KMS-11 (cell line): ENCODE results near the gene TDO2.

ENCODE experiments used
- H2AFZ ChIP-seq: fragments of 200-600 bp; sonication (generic); 2 replicates; pipeline ENCODE4 v1.6.1; 2016; ENCODE audit warnings: antibody characterized with exemption, mixed run types, low read depth
- H3K27ac ChIP-seq: fragments of 200-600 bp; sonication (generic); 2 replicates; pipeline ENCODE4 v1.6.1; 2016; ENCODE audit warnings: mild to moderate bottlenecking, mixed run types
- H3K27me3 ChIP-seq: fragments of 200-600 bp; sonication (generic); 2 replicates; pipeline ENCODE4 v1.6.1; 2017; ENCODE audit warnings: mild to moderate bottlenecking, low read depth, mixed run types, moderate library complexity; ENCODE audit not compliant: insufficient read depth
- H3K36me3 ChIP-seq: fragments of 200-600 bp; sonication (generic); 2 replicates; pipeline ENCODE4 v1.6.1; 2017; ENCODE audit warnings: mild to moderate bottlenecking, mixed run types; ENCODE audit not compliant: insufficient read depth
- H3K4me1 ChIP-seq: fragments of 200-600 bp; sonication (generic); 2 replicates; pipeline ENCODE4 v1.6.1; 2016; ENCODE audit warnings: mild to moderate bottlenecking, low read depth, mixed run types; ENCODE audit not compliant: poor library complexity, severe bottlenecking
- H3K4me2 ChIP-seq: fragments of 200-600 bp; sonication (generic); 2 replicates; pipeline ENCODE4 v1.7.0; 2016; ENCODE audit warnings: mild to moderate bottlenecking, mixed run types
- H3K4me3 ChIP-seq: fragments of 200-600 bp; sonication (generic); IDR thresholded peaks from 2 replicates; pipeline ENCODE4 v1.6.1; 2017; ENCODE audit warnings: low read depth, low read length, mixed read lengths; ENCODE audit not compliant: insufficient read depth
- H3K79me2 ChIP-seq: fragments of 200-600 bp; sonication (generic); 2 replicates; pipeline ENCODE4 v1.6.1; 2016; ENCODE audit warnings: low read depth, mixed run types; ENCODE audit not compliant: insufficient read depth
- H3K9ac ChIP-seq: fragments of 200-600 bp; sonication (generic); 2 replicates; pipeline ENCODE4 v1.6.1; 2016; ENCODE audit warnings: mild to moderate bottlenecking, mixed run types
- H4K20me1 ChIP-seq: fragments of 200-600 bp; sonication (generic); 2 replicates; pipeline ENCODE4 v1.6.1; 2016; ENCODE audit warnings: mild to moderate bottlenecking, mixed run types; ENCODE audit not compliant: insufficient read depth
- CTCF ChIP-seq: fragments of 200-600 bp; sonication (generic); conservative IDR thresholded peaks from 2 replicates; pipeline ENCODE4 v1.6.1; 2017; ENCODE audit warnings: low read depth, mild to moderate bottlenecking, antibody characterized with exemption, low read length, moderate library complexity, mixed read lengths

The TDO2 gene

GRCh38 chr4:155966171-155966570 is 62.7 kb downstream of the TDO2 start:
- no peak overlapping the region for H3K9ac ChIP-seq
- H3K4me3 ChIP-seq, result no peak overlapping the region
- H3K4me1 ChIP-seq, result no peaks in the 10 kb centered on the region
- no peak overlapping the region for H3K4me2 ChIP-seq
- no peak overlapping the region for H2AFZ ChIP-seq
- no peak for TF ChIP-seq CTCF
- H3K27ac ChIP-seq, result no peak overlapping the region
- H3K79me2 ChIP-seq, result no peaks in the 10 kb centered on the region
- no peaks in the 10 kb centered on the region for H3K36me3 ChIP-seq
- no peaks in the 10 kb centered on the region for H3K27me3 ChIP-seq
- H4K20me1 ChIP-seq, result no peaks in the 10 kb centered on the region

DNA sequence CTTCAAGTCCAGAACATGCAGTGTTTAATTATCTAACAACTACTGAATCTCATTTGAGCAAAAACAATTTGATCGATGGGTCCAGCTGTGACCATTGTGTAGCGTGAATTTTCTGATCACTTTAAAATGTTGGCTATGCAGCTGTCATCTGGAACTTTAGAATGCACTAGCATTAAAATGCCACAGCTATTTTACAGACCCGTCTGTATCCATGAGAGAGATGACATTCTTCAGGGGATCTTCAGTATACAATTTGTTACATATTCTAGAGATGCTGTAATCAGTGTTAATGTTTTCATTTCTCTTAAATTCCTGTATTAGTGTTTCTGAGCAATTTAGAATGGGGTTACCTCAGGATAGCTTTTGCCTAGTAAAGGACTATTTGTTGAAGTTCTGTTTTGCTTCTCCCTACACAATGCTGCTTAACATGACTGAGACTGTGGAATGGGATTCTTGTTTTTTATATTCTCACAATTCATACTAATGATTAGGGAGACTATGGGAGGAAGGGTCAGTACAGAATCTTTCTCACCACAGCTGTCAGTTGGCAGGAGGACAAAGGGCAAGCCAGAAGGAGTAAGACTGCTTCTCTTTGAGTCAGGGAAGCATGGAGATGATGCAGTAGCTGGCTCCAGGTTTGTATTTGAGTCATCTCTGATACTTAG is 63.4 kb downstream of the TDO2 start:
- Histone ChIP-seq H3K4me2 (no peak overlapping the region), H3K27ac (no peak overlapping the region), H3K36me3 (no peaks in the 10 kb centered on the region)

More for the DNA sequence above, 63.4 kb downstream of the TDO2 start:
- Histone ChIP-seq H3K4me1 (no peaks in the 10 kb centered on the region), H3K79me2 (no peaks in the 10 kb centered on the region), H3K27me3 (no peaks in the 10 kb centered on the region), H3K4me3 (no peak overlapping the region), H4K20me1 (no peaks in the 10 kb centered on the region), H2AFZ (no peak overlapping the region), H3K9ac (no peak overlapping the region)
- no peak for TF ChIP-seq CTCF
